NT2/D1 (cell line): Measurements from ENCODE around the gene SAMD7.
A peak's percentile ranks its signal among the peaks of the same experiment; 100 is the strongest.

Source experiments
- DNase-seq: peaks from one replicate; pipeline ENCODE4 v3.0.0-alpha.2; 2011; ENCODE audit warnings: low read depth, low spot score
- H3K27me3 ChIP-seq: 2 replicates; pipeline ENCODE4 v1.6.0; 2011; ENCODE audit warnings: mild to moderate bottlenecking; ENCODE audit not compliant: insufficient read length, insufficient read depth
- H3K36me3 ChIP-seq: 2 replicates; pipeline ENCODE4 v1.6.1; 2011; ENCODE audit warnings: mild to moderate bottlenecking, low read length, mixed read lengths; ENCODE audit not compliant: insufficient read depth, insufficient read length
- H3K4me1 ChIP-seq: 2 replicates; pipeline ENCODE4 v1.5.1; 2011; ENCODE audit not compliant: insufficient read depth, insufficient read length
- H3K4me3 ChIP-seq: 2 replicates; pipeline ENCODE4 v1.5.1; 2011; ENCODE audit warnings: low read depth; ENCODE audit not compliant: insufficient read length
- H3K9ac ChIP-seq: 2 replicates; pipeline ENCODE4 v1.6.0; 2011; ENCODE audit warnings: low read depth; ENCODE audit not compliant: insufficient read length
- H3K9me3 ChIP-seq: 2 replicates; pipeline ENCODE4 v1.5.1; 2011; ENCODE audit warnings: mild to moderate bottlenecking, low read length; ENCODE audit not compliant: insufficient read depth
- SUZ12 ChIP-seq: IDR thresholded peaks from 2 replicates; pipeline ENCODE4 v1.6.1; 2011; ENCODE audit not compliant: insufficient read length, insufficient read depth; ENCODE audit errors: extremely low read depth
- YY1 ChIP-seq: IDR thresholded peaks from 2 replicates; pipeline ENCODE4 v1.6.1; 2011; ENCODE audit not compliant: insufficient read length, insufficient read depth
- ZNF274 ChIP-seq: IDR thresholded peaks from 2 replicates; pipeline ENCODE4 v1.6.1; 2011; ENCODE audit warnings: mild to moderate bottlenecking, low read depth, low read length

The SAMD7 gene

GRCh38 chr3:169953462-169954141 lies 42.2 kb downstream of the SAMD7 start:
- Histone ChIP-seq H3K4me1 (no peaks in the 10 kb centered on the region), H3K9me3 (no peaks in the 10 kb centered on the region), H3K9ac (no peak overlapping the region), H3K36me3 (no peaks in the 10 kb centered on the region), H3K4me3 (no peak overlapping the region), H3K27me3 (no peaks in the 10 kb centered on the region)
- no peak for DNase-seq
- no peak for TF ChIP-seq YY1
- TF ChIP-seq ZNF274 = no peak
- TF ChIP-seq SUZ12 = no peak

GRCh38 chr3:169954142-169954756 lies 42.9 kb downstream of the SAMD7 start:
- no peaks in the 10 kb centered on the region for H3K4me1 ChIP-seq
- H3K36me3 ChIP-seq = no peaks in the 10 kb centered on the region
- H3K4me3 ChIP-seq = no peak overlapping the region
- H3K9ac ChIP-seq = no peak overlapping the region
- H3K9me3 ChIP-seq = no peaks in the 10 kb centered on the region
- H3K27me3 ChIP-seq = no peaks in the 10 kb centered on the region
- no peak for DNase-seq
- TF ChIP-seq YY1 = no peak
- no peak for TF ChIP-seq SUZ12
- no peak for TF ChIP-seq ZNF274

- TF ChIP-seq YY1 (no peak), SUZ12 (no peak), ZNF274 (no peak)
- H3K4me3 ChIP-seq = no peak overlapping the region
- H3K9me3 ChIP-seq = no peaks in the 10 kb centered on the region
- DNase-seq = no peak
- no peaks in the 10 kb centered on the region for H3K36me3 ChIP-seq
- no peaks in the 10 kb centered on the region for H3K27me3 ChIP-seq
- H3K9ac ChIP-seq = no peak overlapping the region
- H3K4me1 ChIP-seq = no peaks in the 10 kb centered on the region
These were observed 44.0 kb downstream of the SAMD7 start for GRCh38 chr3:169955406-169955805.

DNA sequence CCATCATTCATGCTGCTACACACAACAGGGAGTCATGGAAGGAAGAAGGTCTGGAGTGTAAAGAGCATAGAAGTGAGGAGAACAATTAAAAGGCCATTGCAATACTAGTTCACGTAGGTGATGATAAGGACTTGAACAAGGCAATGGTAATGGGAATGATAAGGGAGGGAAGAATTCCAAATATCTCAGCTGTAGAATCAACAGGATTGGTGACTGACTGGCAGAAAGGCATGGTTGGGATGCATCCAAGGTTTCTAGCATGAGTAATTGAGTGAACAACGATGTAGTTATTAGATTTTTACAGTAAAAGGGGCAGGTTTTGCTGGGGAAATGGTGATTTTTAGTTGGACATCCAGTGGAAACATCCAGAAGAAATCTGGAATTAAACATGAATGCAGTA lies 52.8 kb downstream of the SAMD7 start:
- Histone ChIP-seq H3K4me1 (no peaks in the 10 kb centered on the region), H3K9ac (no peak overlapping the region), H3K9me3 (no peaks in the 10 kb centered on the region)

GRCh38 chr3:169965562-169966427 lies 54.4 kb downstream of the SAMD7 start:
- TF ChIP-seq ZNF274 = no peak
- TF ChIP-seq SUZ12 = no peak
- TF ChIP-seq YY1 = no peak
- peak; percentile 1 for DNase-seq
- Histone ChIP-seq H3K4me3 (peak overlapping the region; percentile 88), H3K9ac (peak overlapping the region; percentile 87), H3K27me3 (no peaks in the 10 kb centered on the region), H3K4me1 (no peaks in the 10 kb centered on the region), H3K36me3 (peaks cover 14% of the 10 kb centered on the region), H3K9me3 (no peaks in the 10 kb centered on the region)

More for the DNA sequence above, 52.8 kb downstream of the SAMD7 start:
- Histone ChIP-seq H3K4me3 (no peak overlapping the region), H3K36me3 (peaks cover 3% of the 10 kb centered on the region), H3K27me3 (no peaks in the 10 kb centered on the region)
- no peak for DNase-seq
- TF ChIP-seq SUZ12 (no peak), YY1 (no peak), ZNF274 (no peak)

GRCh38 chr3:169966428-169966950 lies 55.1 kb downstream of the SAMD7 start, which contains the start of gene SEC62:
TSS of gene SEC62 (plus strand) at chr3:169966807. CDS start at chr3:169966823, 16 bp downstream.
- no peaks in the 10 kb centered on the region for H3K27me3 ChIP-seq
- peak within 1 kb of the TSS; percentile 87 for H3K9ac ChIP-seq
- H3K4me1 ChIP-seq = no peaks in the 10 kb centered on the region
- TF ChIP-seq YY1 (peak; percentile 90), SUZ12 (no peak)
- H3K36me3 ChIP-seq = peaks cover 20% of the 10 kb centered on the region
- no peaks in the 10 kb centered on the region for H3K9me3 ChIP-seq
- DNase-seq = peak; percentile 92
- H3K4me3 ChIP-seq = peak within 1 kb of the TSS; percentile 88
